Fibroblast of lung (primary cell): Measurements from ENCODE around the gene UBE2L6.

Experiments used
- EZH2 ChIP-seq: IDR thresholded peaks from 2 replicates; pipeline ENCODE4 v1.5.1; 2012; ENCODE audit warnings: low read length, control low read depth, mild to moderate bottlenecking; ENCODE audit errors: missing control alignments
- TF ChIP-seq, protein P1 (sequence below), 2 donors: IDR thresholded peaks in 1 of 2; conservative IDR thresholded peaks in 1 of 2; 1 replicate in 1 of 2; 2 replicates in 1 of 2; pipeline ENCODE4 v1.5.1; 2011 to 2012; ENCODE audit warnings: low read length in 2 of 2, control low read depth in 1 of 2, inconsistent platforms in 1 of 2, low read depth in 1 of 2, mild to moderate bottlenecking in 1 of 2

- TF ChIP-seq, protein P1, sequence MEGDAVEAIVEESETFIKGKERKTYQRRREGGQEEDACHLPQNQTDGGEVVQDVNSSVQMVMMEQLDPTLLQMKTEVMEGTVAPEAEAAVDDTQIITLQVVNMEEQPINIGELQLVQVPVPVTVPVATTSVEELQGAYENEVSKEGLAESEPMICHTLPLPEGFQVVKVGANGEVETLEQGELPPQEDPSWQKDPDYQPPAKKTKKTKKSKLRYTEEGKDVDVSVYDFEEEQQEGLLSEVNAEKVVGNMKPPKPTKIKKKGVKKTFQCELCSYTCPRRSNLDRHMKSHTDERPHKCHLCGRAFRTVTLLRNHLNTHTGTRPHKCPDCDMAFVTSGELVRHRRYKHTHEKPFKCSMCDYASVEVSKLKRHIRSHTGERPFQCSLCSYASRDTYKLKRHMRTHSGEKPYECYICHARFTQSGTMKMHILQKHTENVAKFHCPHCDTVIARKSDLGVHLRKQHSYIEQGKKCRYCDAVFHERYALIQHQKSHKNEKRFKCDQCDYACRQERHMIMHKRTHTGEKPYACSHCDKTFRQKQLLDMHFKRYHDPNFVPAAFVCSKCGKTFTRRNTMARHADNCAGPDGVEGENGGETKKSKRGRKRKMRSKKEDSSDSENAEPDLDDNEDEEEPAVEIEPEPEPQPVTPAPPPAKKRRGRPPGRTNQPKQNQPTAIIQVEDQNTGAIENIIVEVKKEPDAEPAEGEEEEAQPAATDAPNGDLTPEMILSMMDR (conservative IDR thresholded peaks at IDR 0.05 in 1 of 2, IDR thresholded peaks at IDR 0.05 in 1 of 2; ENCODE audit: low read depth in 1 of 2, low read length in 2 of 2) = peak; percentile 92 to 96
- no peak for TF ChIP-seq EZH2
Observed at GRCh38 chr11:57527056-57527631, 40.3 kb downstream of the UBE2L6 start.
